HG03565 (cell line): ENCODE data around the gene AFMID.

Experiments used
- ATAC-seq: cut with Tn5 transposase; IDR thresholded peaks from one replicate; pipeline ENCODE4 v1.9.1; 2021; ENCODE audit warnings: mild to moderate bottlenecking, moderate library complexity; ENCODE audit not compliant: unreplicated experiment

The AFMID gene

DNA sequence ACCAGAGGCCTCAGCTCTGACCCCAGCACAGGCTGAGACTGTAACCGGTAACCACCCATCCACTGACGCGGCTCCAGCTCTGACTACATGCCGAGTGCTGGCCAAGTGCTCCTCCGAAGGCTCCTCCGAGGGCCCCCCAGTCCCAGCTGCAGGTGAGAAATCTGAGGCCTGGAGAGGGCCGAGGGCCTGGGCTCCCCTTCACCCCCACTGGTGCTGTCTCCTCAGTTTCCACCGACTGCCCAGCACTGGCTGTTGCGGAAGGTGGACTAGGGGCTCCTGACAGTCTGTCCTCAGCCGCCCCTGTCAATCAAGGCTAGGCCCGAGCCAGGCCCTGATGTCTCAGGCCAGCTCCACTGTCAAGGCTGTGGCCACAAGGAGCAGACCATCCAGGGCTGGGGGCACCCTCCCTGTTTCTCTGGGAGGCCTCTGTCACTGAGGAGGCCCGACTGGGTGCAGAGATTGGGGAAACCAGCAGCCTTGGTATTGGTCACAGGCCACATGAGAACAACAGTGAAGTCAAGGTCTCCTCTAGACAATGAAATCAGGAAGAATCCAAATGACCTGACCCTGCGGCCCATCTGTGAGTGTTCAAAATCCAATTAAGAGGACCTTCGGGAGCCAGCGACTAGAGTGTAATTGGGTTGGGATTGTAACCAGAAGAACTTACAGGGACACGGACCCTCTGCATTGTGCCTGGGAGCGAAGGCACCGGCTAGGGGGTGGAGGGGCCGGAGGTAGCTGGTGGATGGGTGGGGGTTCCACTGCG, 49.4 kb downstream of the AFMID start:
- no peak for ATAC-seq

DNA sequence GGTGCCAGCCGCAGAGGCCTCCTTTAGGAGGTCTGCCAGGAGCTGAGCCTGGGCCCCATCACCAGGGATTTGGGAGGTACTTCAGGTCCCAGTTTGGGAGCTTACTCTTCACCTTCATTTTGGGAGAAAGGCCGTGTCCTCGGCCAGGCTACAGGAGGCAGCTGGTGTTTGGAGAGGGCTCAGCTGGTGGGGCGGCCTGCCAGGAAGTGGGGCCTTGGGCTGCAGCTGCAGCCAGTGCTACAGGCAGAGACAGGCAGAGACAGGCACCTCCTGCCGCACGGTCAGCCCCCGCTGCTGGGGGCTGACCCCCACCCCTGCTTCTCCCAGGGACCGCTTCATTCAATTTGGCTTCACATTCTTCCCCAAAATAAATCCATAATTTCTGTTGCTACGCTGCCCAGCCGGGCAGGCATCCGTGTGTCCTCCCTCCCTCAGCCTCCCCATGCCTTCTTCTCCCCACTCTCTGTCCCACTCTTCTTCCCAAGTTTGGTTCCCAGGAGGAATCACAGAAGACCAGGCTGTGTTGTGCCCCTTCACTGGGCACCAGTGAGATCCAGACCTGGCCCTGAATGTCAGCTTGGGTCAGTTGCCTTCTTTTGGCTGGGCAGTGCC, 50.3 kb downstream of the AFMID start:
- no peak for ATAC-seq

DNA sequence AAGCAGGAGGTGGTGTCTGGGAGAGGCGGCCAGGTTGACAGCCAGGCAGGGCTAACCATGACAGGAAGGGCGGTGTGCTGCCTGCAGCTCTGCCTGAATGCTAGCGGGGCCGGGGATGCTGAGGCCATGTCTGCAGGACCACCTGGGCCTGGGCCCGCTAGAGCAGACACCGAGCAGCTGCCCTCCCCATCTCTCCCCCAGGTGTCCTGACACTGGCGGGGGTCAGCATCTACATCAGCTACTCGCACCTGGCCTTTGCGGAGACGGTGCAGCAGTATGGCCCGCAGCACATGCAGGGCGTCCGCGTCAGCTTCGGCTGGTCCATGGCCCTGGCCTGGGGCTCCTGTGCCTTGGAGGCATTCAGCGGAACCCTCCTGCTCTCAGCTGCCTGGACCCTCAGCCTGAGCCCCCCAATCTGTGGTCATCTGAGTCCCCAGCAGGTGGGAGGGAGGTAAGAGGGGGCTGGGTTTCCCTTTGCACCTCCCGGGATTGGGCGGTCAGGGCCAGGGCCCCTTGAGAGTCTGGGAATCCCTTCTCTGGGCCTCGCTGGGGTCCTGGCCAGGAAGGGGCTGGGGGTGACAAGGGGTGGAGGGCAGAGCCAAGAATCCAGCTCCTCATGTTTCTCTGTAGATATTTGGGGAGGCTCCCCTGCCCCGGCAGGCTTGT, 51.8 kb downstream of the AFMID start:
- no peak for ATAC-seq

DNA sequence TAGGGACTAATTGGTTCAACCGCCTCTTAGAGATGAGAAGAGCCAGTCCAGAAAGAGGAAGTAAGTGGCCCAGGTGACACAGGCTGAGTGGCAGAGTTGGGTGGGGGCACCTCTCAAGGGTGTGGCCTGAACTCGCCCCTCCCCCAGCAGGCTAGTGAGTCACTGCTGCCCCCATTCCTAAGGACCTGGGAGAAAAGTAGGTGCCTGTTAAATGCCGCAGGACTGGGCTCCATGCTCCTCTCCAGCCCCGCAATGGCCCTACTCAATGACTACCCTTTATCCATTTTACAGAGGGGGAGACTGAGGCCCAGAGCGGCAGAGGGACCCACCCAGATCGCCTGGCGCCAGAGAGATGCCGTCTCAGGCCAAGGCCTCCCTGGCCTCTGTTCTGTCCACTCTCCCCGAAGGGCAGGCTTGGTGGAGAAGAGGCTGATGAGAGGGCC, 52.3 kb downstream of the AFMID start:
- ATAC-seq: no peak

DNA sequence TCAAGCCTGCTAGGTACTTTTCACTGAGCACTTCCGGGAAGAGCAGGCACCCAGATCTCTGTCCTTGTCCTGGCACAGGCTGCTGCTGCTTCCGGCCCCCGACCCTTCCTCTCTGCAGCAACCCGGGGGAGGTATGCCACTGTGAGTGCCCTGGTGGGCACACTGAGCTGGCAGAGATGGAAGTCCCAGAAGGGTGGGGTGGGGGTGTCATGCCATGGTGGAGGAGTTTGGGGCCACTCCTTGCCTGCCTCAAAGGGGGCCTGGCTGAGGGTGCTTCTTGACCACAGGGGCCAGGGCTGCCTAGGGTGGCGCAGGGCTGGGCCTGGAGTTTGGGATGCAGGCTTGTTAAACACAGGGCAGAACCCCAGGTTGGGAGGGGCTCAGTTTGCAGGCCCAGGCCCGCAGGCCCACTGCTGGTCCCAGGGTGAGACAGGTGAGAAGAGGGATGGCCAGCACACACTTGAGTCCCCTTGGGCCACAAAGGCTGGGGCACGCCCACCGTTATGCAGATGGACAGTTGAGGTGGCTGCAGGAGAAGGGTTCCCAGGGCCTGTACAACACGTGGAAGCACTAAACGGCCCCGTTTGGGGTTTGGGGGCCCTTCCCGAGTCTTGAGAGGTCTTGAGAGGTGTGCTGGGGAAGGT, 53.0 kb downstream of the AFMID start:
- ATAC-seq: no peak

DNA sequence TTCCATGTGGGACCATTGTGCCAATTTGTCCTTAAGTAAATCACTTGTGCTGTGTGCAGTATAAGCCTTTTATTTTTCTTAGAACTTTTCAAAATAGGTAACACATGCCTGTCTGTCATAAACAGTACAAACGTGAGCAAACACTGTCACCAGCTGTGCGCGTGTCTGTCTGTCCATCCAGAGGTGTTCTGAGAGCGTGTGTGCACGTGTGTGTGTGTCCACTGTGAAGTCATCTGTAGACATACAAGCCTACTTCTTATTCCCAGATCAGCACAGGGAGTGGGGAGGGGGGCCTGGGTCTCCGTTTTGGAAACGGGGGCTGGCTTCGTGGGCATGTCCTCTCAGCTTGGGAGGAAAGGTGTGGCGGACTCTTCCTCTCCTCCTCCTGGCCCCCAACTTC, 53.7 kb downstream of the AFMID start:
- no peak for ATAC-seq

DNA sequence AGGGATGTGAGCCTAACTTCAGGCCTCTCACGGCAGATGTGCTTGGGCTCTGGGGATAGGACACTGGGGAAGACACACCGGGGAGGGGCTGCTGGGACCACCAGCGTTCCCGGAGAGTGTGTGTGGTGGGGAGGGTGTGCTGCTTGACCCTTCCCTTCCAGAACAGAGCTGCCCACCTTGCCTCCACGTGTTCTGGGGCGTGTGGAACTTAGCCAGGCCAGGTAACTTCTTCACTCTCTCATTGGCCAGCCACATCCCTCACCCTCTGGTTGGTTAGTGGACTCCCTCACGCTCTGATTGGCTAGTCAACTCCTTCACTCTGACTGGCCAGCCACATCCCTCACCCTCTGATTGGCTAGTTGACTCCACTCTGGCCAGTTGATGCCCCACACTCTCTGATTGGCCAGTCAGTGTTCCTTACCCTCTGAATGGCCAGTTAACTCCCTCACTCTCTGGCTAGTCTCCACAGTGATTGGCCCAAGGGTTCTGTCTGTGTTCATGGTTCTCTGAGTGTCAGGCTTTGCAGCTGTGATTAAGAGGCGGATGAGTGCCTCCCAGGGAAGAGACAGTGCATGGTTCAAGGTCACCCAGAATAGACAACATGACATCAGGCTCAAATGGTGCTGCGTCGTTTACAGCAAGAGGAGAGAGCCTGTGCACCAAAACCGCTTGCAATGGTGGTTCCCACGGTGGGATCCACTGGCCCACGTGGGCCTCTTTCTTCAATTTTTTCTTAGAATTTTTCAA, 54.3 kb downstream of the AFMID start:
- ATAC-seq: no peak

DNA sequence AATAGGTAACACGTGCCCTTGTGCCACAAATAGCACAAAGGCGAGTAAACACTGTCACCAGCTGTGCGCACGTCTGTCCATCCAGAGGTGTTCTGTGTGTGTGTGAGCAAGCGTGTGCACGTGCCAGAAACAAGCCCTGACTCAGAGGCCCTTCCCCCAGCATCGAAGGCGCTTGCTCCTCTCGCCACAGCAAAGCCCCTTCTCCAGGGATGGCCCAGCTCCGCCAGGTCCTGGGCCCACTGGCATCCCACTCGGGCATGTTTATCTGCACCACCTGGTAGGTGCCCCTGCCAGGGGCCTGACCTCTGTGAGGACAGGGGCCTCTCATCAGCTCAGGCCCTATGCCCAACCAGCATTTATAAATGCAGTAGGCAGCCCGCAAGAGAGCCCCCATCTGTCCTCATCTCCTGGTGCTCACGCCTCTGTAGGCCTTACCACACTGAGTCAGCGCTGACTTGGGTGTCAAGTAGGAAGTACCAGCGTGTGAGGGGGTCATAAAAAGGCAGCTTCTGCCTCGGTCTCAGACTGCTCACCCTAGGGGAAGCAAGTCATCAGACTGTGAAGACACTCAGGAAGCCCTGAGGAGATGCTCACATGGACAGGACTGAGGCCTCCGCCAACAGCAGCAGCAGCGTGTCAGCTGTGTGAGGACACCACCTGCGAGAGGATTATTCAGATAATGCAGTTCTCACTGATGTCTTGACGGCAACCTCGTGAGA, 55.0 kb downstream of the AFMID start:
- ATAC-seq: no peak

DNA sequence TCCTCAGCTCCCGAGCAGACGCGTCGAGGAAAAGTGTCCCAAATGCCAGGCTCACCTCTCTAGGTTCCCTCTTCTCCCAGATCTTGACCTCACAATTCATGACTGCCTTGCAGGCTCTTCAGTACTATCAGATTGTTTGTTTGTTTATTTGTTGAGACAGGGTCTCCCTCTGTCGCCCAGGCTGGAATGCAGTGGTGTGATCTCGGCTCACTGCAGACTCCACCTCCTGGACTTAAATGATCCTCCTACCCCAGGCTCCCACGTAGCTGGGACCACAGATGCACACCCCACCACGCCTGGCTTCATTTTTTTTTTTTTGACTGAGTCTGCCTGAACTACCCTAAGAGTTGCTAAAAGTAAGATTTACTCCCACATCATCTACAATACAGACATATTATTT, 60.1 kb downstream of the AFMID start:
- ATAC-seq: no peak

DNA sequence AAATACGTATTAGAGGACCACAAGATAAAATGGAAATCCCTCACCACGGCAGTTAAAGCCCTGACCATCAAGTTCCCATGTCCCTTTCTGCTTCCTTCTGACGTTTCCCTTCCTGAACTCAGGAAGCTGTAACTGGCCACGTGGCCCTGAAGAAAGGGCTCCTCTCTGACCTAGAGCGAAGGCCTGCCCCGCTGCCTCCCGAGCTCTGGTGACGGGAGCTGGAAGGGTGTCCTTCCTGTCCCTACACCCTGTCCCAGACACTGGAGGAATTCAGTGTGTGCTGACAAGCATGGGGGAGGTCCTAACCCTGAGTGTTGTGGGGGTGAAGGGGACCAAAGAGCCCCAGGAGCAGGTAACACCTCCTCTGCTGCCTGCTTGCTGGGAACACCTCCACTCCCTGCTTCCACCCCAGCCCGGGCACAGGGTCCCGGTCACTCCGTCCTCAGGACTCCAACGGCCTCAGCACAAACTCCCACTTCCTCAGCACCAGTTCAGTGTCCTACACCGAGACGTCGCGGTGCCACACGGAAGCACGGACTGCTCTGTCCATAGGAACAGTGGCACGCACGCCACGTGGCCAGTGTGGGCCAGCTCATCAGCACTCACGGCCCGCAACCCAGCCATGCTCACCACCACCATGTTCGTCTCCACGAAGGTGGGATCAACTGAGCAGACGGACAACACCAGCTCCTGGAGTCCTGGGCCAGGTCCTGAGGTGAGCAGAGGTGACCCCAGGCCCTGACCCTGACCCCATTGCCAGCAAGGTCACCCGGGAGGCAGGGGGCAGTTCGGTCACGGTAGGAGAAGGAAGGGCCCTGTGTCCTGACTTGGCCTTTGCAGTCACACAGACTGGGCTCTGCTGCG, 61.1 kb downstream of the AFMID start:
- no peak for ATAC-seq

DNA sequence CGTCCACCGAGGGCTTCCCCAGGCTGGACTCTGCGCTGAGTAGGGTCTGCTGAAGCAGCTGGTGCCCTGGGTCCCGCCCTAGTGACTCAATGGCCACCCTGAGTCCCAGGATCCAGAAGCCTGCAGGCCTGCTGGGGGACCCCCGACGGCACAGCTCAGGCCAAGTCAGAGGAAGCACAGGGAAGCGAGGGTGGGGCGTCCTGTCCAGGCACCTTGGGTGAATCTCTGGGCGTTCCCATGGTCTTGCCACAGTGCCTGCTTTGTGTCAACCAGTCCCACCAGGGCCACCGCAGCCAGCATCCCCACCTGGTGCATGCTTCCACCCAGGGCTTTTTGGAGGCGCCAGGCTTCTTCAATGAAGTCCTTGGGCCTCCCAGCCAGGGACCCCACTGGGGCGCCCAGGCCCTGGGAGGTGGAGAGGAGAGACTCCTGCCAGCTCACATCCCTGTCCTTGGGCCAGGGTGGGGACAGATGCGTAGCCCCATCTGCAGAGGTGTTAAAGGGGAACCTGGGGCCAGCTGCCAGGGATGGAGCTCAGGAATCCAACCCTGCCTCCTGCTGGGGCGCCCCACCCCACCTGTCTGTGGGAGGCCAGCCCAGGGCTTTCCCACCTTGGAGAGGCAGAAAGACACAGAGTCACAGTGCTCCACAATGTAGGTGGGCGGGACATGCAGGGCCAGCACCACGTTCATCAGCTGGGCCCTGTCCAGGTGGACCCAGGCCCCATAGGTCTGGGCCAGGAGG, 62.1 kb downstream of the AFMID start:
- ATAC-seq: no peak

DNA sequence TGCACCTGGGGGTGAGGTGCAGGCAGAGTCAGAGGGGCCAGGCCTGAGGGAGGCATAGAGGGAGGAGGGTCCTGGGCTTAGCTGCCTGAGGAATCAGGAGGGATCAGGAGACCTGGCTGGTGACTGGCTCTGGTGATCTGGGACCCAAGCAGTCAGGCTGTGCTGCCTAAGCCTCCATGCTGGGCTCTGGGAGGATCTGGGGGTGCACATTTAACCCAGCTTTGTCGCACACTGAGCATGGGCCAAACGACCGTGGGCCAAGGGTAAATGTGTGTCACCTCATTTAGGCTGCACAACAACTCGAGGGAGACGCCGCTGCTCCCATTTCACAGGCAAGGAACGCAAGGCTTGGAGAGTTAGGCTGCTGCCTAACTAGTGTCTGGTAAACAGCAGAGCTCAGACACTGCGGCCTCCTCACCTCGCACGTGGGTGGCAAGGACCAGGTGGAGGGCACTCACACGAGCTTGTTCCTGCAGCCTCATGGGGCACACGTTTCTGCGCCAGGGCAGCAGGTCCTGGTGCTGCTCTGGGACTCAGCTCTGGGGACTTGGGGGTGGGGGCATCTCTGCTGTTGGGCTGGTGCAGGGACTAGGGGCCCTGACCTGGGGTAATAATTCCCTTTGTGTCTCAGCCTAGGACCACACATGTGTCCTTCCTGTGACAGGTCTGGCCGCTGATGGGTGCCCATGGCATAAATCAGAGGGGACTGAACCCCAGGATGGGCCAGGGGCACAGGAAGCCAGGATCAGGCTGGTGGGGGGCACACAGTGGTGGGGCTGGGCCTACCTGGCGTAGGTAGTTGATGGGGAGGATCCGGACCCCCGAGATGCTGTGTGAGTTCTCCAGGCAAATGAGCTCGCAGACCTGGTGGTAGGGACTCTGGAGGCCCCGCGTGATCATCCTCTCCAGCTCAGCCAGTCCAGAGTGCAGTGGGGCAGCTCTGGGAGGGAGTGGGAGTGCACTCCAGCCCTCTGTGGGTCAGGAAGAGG, 63.0 kb downstream of the AFMID start:
- no peak for ATAC-seq

DNA sequence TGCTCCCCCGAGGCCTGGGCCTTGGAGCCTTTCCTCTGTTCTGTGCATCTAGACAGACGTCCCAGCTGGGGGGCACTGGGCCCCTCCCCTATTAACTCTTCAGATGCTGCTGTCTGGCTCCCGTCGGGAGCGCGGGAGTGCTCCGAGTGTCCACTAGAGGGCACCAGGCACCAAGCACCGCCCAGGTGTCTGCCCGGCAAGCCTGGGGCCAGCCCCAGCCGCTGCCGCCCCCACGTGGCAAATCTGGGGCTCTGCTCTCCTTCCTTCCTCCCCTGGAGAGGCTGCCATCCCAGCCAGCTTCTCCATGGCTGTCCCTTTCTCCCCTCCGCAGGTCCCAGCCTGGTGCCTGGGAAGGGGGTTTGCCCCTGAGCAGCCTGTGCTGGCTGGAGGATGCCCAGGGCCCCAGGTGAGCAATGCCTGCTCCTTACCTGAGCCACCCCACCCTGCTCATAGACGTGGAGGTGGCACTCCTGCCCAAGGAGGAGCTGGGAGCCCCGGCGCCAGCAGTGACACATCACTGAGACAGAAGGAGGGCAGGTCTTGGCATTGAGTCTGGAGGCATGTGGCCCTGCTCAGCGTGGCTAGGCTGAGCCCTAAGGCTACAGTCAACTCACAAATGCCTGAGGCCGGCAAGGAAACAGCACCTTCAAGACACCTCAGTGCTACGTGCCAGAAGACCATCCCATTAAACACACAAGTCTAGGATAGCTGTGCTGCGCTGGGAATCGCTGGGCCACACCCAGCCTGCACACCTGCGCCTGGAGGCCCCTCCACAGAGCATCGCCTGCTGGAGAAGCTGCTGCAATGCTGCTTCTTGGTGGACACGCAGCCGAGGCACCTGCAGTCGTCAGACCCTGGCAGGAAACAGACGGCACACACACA, 64.0 kb downstream of the AFMID start:
- peak; percentile 62 for ATAC-seq

DNA sequence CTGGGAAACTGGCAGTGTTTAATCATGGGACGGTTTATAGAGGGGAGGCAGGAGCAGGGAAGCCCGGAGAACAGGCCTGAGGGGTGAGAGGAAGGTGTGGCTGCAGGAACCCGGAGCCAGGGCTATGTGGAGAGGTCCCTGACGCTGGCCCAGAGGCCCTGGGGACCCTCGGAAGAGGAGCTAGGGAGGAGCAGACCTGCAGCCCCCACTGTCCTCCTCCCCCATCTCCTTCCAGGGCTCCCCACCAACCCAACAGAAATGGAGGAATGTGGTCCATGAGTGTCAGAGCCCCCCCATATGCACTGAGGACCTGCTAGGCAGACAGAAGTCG, 64.6 kb downstream of the AFMID start:
- ATAC-seq: no peak

DNA sequence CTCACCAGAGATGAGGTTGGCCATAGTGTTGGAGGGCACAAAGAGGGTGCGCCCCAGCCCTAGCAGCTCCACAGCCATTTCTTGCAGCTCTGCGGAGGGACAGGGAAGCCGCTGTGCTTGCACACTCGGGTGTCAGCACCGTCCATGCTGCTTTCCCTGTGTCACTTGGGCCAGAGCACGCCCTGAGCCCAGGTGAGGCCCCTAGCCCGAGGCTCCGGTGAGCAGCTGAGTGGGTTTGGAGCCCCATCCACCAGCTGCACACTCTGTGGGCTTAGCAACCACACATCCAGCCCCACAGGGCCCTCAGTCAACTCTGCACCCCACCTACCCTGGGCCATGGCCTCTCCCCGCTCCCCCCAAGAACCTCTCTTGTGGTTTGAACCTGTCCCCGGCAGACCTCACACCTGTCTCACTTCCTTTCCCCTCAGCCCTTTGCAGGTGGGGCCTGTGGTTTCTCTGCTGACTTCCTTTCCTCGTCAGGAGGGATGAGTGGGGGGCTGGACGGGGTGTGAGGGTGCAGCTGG, 65.0 kb downstream of the AFMID start:
- no peak for ATAC-seq
